ENCODE data around the gene FBXW7. TPM values are rescaled to one million over a fixed set of nuclear protein-coding genes. Genes with fewer than 3 reads are reported as not detected.

The FBXW7 gene
- total and polyA plus RNA-seq, 2 of the 8 experiments (the other 6 are each of a cell fraction or from before 2014, with no cell fraction given) = 6.0 to 26.7 TPM

- no peak for TF ChIP-seq POLR2AphosphoS5 (IDR thresholded peaks at IDR 0.05; ENCODE audit: low read depth, low read length)
These were observed 56.4 kb downstream of the FBXW7 start (continued) for GRCh38 chr4:152479428-152480026.
